DND-41 (cell line): Measurements from ENCODE around the gene SGCD.

Source experiments
- CTCF ChIP-seq: IDR thresholded peaks from 2 replicates; pipeline ENCODE4 v1.5.1; 2012; ENCODE audit warnings: borderline replicate concordance, low read length, moderate library complexity, mild to moderate bottlenecking; ENCODE audit not compliant: poor library complexity, severe bottlenecking; ENCODE audit errors: extremely low read depth
- EZH2 ChIP-seq: IDR thresholded peaks from 3 replicates; pipeline ENCODE4 v1.6.1; 2012; ENCODE audit warnings: borderline replicate concordance, low read depth, mild to moderate bottlenecking, moderate library complexity, low read length, inconsistent platforms; ENCODE audit not compliant: severe bottlenecking

- TF ChIP-seq CTCF (no peak), EZH2 (no peak)
These were observed 467.7 kb downstream of the SGCD start for GRCh38 chr5:156794687-156795086.
